Prostate gland (tissue), 2 donors: ENCODE results near the gene MRPS12. TPM values are rescaled to one million over a fixed set of nuclear protein-coding genes. Genes with fewer than 3 reads are reported as not detected.

ENCODE experiments used
- DNase-seq: peaks from one replicate; pipeline ENCODE4 v3.0.0-alpha.2; 2019; ENCODE audit warnings: low spot score
- H3K27ac ChIP-seq, 2 donors: fragments of 200-600 bp; sonication (generic); 2 replicates each; pipeline ENCODE4 v1.5.1; 2017 to 2019
- H3K27me3 ChIP-seq: fragments of 200-600 bp; sonication (generic); replicated peaks from 2 replicates; pipeline ENCODE4 v1.5.1; 2019; ENCODE audit not compliant: insufficient read depth
- H3K36me3 ChIP-seq, 2 donors: fragments of 200-600 bp; sonication (generic); 1 replicate in 1 of 2; 2 replicates in 1 of 2; pipeline versions ENCODE4 v1.5.1 to v1.8.1; 2017 to 2019
- H3K4me1 ChIP-seq: fragments of 200-600 bp; sonication (generic); replicated peaks from 2 replicates; pipeline ENCODE4 v1.5.1; 2019
- H3K4me3 ChIP-seq, 2 donors: fragments of 200-600 bp; sonication (generic); 2 replicates each; pipeline ENCODE4 v1.5.1; 2017 to 2019
- H3K9me3 ChIP-seq: fragments of 200-600 bp; sonication (generic); 2 replicates; pipeline ENCODE4 v1.5.1; 2017
- CTCF ChIP-seq, 4 experiments: fragments of 200-600 bp in 2 of 4; fragments of 450-650 bp in 2 of 4; sonication (generic) in 2 of 4; IDR thresholded peaks; 1 replicate in 3 of 4; 2 replicates in 1 of 4; pipeline ENCODE4 v1.5.1; 2016 to 2019; ENCODE audit warnings: antibody characterized with exemption in 4 of 4, mild to moderate bottlenecking in 2 of 4, moderate library complexity in 2 of 4
- POLR2A ChIP-seq: fragments of 450-650 bp; IDR thresholded peaks from one replicate; pipeline ENCODE4 v1.6.1; 2016; ENCODE audit warnings: antibody characterized with exemption, mild to moderate bottlenecking
- POLR2AphosphoS5 ChIP-seq: sonication (generic); formaldehyde crosslinking; IDR thresholded peaks from one replicate; pipeline ENCODE4 v1.6.1; 2017; ENCODE audit warnings: antibody characterized with exemption
- WGBS: methylation state at CpG from one replicate; pipeline ENCODE4 v1.1.5; 2018; 5-methylcytosine and 5-hydroxymethylcytosine counted together
- intact Hi-C: fragments of 100-400 bp; cut with DNase I; formaldehyde crosslinking; loops from one replicate; pipeline ENCODE4 v1.14.2; 2022
- total RNA-seq, 2 donors: library from RNA; depleted of rRNA; stranded (reverse); fragments of >200 nt; gene quantifications; one replicate each; pipeline ENCODE4 v1.1.0, GENCODE V29; 2016

The MRPS12 gene
- total RNA-seq, 2 donors from 2014 or later = 32.0 to 41.5 TPM

GRCh38 chr19:38913958-38914357 lies 16.8 kb upstream of the MRPS12 start:
- no peak overlapping the region for H3K27ac ChIP-seq
- DNase-seq = no peak
- intact Hi-C loops = no loop called here
- TF ChIP-seq CTCF (IDR thresholded peaks at IDR 0.05) (no peak), POLR2AphosphoS5 (no peak), POLR2A (no peak)
- H3K9me3 ChIP-seq = no peaks in the 10 kb centered on the region
- peaks cover 12% of the 10 kb centered on the region for H3K27me3 ChIP-seq
- H3K4me1 ChIP-seq = no peaks in the 10 kb centered on the region
- no peak overlapping the region for H3K4me3 ChIP-seq
- 95% methylated on average over 8 of the region's 8 CpGs for WGBS
- H3K36me3 ChIP-seq = no peaks in the 10 kb centered on the region

GRCh38 chr19:38915329-38916321 lies 15.1 kb upstream of the MRPS12 start:
- Histone ChIP-seq H3K9me3 (no peaks in the 10 kb centered on the region), H3K27me3 (peaks cover 12% of the 10 kb centered on the region), H3K4me1 (no peaks in the 10 kb centered on the region), H3K36me3 (no peaks in the 10 kb centered on the region), H3K27ac (no peak overlapping the region), H3K4me3 (no peak overlapping the region)
- 89% methylated on average over 44 of the region's 44 CpGs for WGBS
- intact Hi-C loops = no loop called here
- DNase-seq = no peak
- TF ChIP-seq POLR2AphosphoS5 (no peak), POLR2A (no peak), CTCF (IDR thresholded peaks at IDR 0.05) (no peak)

GRCh38 chr19:38917516-38917915 lies 13.2 kb upstream of the MRPS12 start:
- no peak for DNase-seq
- Histone ChIP-seq H3K4me3 (no peak overlapping the region), H3K9me3 (no peaks in the 10 kb centered on the region), H3K27ac (no peak overlapping the region), H3K4me1 (no peaks in the 10 kb centered on the region), H3K27me3 (no peaks in the 10 kb centered on the region), H3K36me3 (no peaks in the 10 kb centered on the region)
- WGBS = 76% methylated on average over 9 of the region's 9 CpGs
- intact Hi-C loops = no loop called here
- TF ChIP-seq CTCF (IDR thresholded peaks at IDR 0.05) = no peak
- TF ChIP-seq POLR2A = no peak
- no peak for TF ChIP-seq POLR2AphosphoS5

- intact Hi-C loops = no loop called here
- H3K4me1 ChIP-seq = no peaks in the 10 kb centered on the region
- H3K4me3 ChIP-seq = no peak overlapping the region
- H3K27me3 ChIP-seq = no peaks in the 10 kb centered on the region
- WGBS = 74% methylated on average over 12 of the region's 13 CpGs
- no peak for TF ChIP-seq POLR2AphosphoS5
- no peak for TF ChIP-seq CTCF (IDR thresholded peaks at IDR 0.05)
- no peaks in the 10 kb centered on the region for H3K36me3 ChIP-seq
- no peak overlapping the region for H3K27ac ChIP-seq
- DNase-seq = no peak
- no peaks in the 10 kb centered on the region for H3K9me3 ChIP-seq
Measured at GRCh38 chr19:38917921-38918491, 12.7 kb upstream of the MRPS12 start.
